Cardiac fibroblast (primary cell): Measurements from ENCODE around the gene ZNF467.

Source experiments
- DNase-seq, 2 donors: peaks; one replicate each; pipeline versions ENCODE4 v3.0.0 to v3.0.0-alpha.2; 2010; ENCODE audit warnings: low read depth in 2 of 2
- H3K4me3 ChIP-seq, 2 donors: replicated peaks in 1 of 2; 1 replicate in 1 of 2; 2 replicates in 1 of 2; pipeline ENCODE4 v1.5.1; 2011; ENCODE audit warnings: low read depth in 2 of 2, low read length in 2 of 2, mild to moderate bottlenecking in 2 of 2, moderate library complexity in 1 of 2
- CTCF ChIP-seq: IDR thresholded peaks from one replicate; pipeline ENCODE4 v1.5.1; 2011; ENCODE audit warnings: low read depth, mild to moderate bottlenecking, low read length, inconsistent platforms

ZNF467 gene

GRCh38 chr7:149762610-149763009, 10.8 kb downstream of the ZNF467 start:
- DNase-seq = no peak
- no peak for TF ChIP-seq CTCF

GRCh38 chr7:149762089-149762488, 11.3 kb downstream of the ZNF467 start:
- H3K4me3 ChIP-seq = no peak overlapping the region
- DNase-seq = no peak
- no peak for TF ChIP-seq CTCF

More at GRCh38 chr7:149762610-149763009, 10.8 kb downstream of the ZNF467 start:
- H3K4me3 ChIP-seq = no peak overlapping the region

GRCh38 chr7:149761307-149761706, 12.1 kb downstream of the ZNF467 start:
- DNase-seq = no peak
- no peak for TF ChIP-seq CTCF
- H3K4me3 ChIP-seq = no peak overlapping the region

GRCh38 chr7:149760538-149760937, 12.8 kb downstream of the ZNF467 start:
- no peak for DNase-seq
- no peak for TF ChIP-seq CTCF
- H3K4me3 ChIP-seq = no peak overlapping the region

GRCh38 chr7:149759093-149759860, 14.1 kb downstream of the ZNF467 start:
- H3K4me3 ChIP-seq = no peak overlapping the region
- DNase-seq = no peak
- no peak for TF ChIP-seq CTCF

GRCh38 chr7:149753375-149754233, 19.8 kb downstream of the ZNF467 start:
- H3K4me3 ChIP-seq = no peak overlapping the region
- peak; percentile 73 for TF ChIP-seq CTCF
- DNase-seq = peak; percentile 41 to 55
